ENCODE measurements around the gene PSMD14.

GRCh38 chr2:161324876-161325275 lies 16.7 kb downstream of the PSMD14 start:
- TF ChIP-seq CTCF (conservative IDR thresholded peaks at IDR 0.05; ENCODE audit: low read length): no peak
- TF ChIP-seq EZH2phosphoT487 (IDR thresholded peaks at IDR 0.05; ENCODE audit: borderline replicate concordance, low read depth, low read length): no peak
